Measurements from ENCODE around the gene BORCS6. TPM values are rescaled to one million over a fixed set of nuclear protein-coding genes. Genes with fewer than 3 reads are reported as not detected.

The BORCS6 gene
- total and polyA plus RNA-seq, 2 of the 13 experiments (the other 11 are each of a cell fraction or from before 2014, with no cell fraction given): 2.0 to 5.1 TPM

GRCh38 chr17:8156246-8156992 is 33.6 kb downstream of the BORCS6 start (continued):
- TF ChIP-seq, protein P1, sequence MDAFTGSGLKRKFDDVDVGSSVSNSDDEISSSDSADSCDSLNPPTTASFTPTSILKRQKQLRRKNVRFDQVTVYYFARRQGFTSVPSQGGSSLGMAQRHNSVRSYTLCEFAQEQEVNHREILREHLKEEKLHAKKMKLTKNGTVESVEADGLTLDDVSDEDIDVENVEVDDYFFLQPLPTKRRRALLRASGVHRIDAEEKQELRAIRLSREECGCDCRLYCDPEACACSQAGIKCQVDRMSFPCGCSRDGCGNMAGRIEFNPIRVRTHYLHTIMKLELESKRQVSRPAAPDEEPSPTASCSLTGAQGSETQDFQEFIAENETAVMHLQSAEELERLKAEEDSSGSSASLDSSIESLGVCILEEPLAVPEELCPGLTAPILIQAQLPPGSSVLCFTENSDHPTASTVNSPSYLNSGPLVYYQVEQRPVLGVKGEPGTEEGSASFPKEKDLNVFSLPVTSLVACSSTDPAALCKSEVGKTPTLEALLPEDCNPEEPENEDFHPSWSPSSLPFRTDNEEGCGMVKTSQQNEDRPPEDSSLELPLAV (CRISPR knock-in tag; conservative IDR thresholded peaks at IDR 0.05; ENCODE audit: low read depth): no peak
- TF ChIP-seq, protein P2, sequence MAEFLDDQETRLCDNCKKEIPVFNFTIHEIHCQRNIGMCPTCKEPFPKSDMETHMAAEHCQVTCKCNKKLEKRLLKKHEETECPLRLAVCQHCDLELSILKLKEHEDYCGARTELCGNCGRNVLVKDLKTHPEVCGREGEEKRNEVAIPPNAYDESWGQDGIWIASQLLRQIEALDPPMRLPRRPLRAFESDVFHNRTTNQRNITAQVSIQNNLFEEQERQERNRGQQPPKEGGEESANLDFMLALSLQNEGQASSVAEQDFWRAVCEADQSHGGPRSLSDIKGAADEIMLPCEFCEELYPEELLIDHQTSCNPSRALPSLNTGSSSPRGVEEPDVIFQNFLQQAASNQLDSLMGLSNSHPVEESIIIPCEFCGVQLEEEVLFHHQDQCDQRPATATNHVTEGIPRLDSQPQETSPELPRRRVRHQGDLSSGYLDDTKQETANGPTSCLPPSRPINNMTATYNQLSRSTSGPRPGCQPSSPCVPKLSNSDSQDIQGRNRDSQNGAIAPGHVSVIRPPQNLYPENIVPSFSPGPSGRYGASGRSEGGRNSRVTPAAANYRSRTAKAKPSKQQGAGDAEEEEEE (CRISPR knock-in tag; IDR thresholded peaks at IDR 0.05; ENCODE audit: borderline replicate concordance): no peak
- TF ChIP-seq MBNL3 (CRISPR knock-in tag; conservative IDR thresholded peaks at IDR 0.05) (no peak), MYNN (CRISPR knock-in tag; IDR thresholded peaks at IDR 0.05; ENCODE audit: low read depth) (no peak), POLR2A (IDR thresholded peaks at IDR 0.05; ENCODE audit: insufficient read depth in 1 of 2, low read depth in 2 of 2, low read length in 2 of 2) (peak; percentile 63 to 70), NFIB (CRISPR knock-in tag; IDR thresholded peaks at IDR 0.05; ENCODE audit: borderline replicate concordance) (no peak), ZNF790 (CRISPR knock-in tag; IDR thresholded peaks at IDR 0.05; ENCODE audit: borderline replicate concordance) (no peak), RBAK (CRISPR knock-in tag; IDR thresholded peaks at IDR 0.05) (no peak), TBX3 (IDR thresholded peaks at IDR 0.05; ENCODE audit: borderline replicate concordance) (peak; percentile 98), YEATS2 (CRISPR knock-in tag; IDR thresholded peaks at IDR 0.05; ENCODE audit: borderline replicate concordance) (peak; percentile 11; the same call in 1 of the 2 replicates), MTA3 (CRISPR knock-in tag; IDR thresholded peaks at IDR 0.05) (no peak), ZNF20 (CRISPR knock-in tag; IDR thresholded peaks at IDR 0.05) (no peak), FOXJ3 (CRISPR knock-in tag; IDR thresholded peaks at IDR 0.05; ENCODE audit: borderline replicate concordance) (peak; percentile 43; the same call in 1 of the 2 replicates), AKAP8 (CRISPR knock-in tag; IDR thresholded peaks at IDR 0.05) (0 out of 2 replicates have a peak, but pooled peaks have one; percentile 22), SAP130 (CRISPR knock-in tag; IDR thresholded peaks at IDR 0.05; ENCODE audit: low read depth) (peak; percentile 89), ATF6 (CRISPR knock-in tag; conservative IDR thresholded peaks at IDR 0.05) (no peak)
- TF ChIP-seq, protein P3, sequence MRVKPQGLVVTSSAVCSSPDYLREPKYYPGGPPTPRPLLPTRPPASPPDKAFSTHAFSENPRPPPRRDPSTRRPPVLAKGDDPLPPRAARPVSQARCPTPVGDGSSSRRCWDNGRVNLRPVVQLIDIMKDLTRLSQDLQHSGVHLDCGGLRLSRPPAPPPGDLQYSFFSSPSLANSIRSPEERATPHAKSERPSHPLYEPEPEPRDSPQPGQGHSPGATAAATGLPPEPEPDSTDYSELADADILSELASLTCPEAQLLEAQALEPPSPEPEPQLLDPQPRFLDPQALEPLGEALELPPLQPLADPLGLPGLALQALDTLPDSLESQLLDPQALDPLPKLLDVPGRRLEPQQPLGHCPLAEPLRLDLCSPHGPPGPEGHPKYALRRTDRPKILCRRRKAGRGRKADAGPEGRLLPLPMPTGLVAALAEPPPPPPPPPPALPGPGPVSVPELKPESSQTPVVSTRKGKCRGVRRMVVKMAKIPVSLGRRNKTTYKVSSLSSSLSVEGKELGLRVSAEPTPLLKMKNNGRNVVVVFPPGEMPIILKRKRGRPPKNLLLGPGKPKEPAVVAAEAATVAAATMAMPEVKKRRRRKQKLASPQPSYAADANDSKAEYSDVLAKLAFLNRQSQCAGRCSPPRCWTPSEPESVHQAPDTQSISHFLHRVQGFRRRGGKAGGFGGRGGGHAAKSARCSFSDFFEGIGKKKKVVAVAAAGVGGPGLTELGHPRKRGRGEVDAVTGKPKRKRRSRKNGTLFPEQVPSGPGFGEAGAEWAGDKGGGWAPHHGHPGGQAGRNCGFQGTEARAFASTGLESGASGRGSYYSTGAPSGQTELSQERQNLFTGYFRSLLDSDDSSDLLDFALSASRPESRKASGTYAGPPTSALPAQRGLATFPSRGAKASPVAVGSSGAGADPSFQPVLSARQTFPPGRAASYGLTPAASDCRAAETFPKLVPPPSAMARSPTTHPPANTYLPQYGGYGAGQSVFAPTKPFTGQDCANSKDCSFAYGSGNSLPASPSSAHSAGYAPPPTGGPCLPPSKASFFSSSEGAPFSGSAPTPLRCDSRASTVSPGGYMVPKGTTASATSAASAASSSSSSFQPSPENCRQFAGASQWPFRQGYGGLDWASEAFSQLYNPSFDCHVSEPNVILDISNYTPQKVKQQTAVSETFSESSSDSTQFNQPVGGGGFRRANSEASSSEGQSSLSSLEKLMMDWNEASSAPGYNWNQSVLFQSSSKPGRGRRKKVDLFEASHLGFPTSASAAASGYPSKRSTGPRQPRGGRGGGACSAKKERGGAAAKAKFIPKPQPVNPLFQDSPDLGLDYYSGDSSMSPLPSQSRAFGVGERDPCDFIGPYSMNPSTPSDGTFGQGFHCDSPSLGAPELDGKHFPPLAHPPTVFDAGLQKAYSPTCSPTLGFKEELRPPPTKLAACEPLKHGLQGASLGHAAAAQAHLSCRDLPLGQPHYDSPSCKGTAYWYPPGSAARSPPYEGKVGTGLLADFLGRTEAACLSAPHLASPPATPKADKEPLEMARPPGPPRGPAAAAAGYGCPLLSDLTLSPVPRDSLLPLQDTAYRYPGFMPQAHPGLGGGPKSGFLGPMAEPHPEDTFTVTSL (CRISPR knock-in tag; IDR thresholded peaks at IDR 0.05; ENCODE audit: borderline replicate concordance): no peak

Data from HepG2 (cell line).